GM12878 (cell line): Measurements from ENCODE around the gene BSN. TPM values are rescaled to one million over a fixed set of nuclear protein-coding genes. Genes with fewer than 3 reads are reported as not detected.

ENCODE experiments used
- BACH1 ChIP-seq: fragments of 450-650 bp; IDR thresholded peaks from 2 replicates; pipeline ENCODE4 v1.6.1; 2017; ENCODE audit warnings: mild to moderate bottlenecking, borderline replicate concordance
- BMI1 ChIP-seq: fragments of 450-650 bp; IDR thresholded peaks from 2 replicates; pipeline ENCODE4 v1.6.1; 2016; ENCODE audit warnings: mild to moderate bottlenecking, moderate library complexity, borderline replicate concordance
- MEF2B ChIP-seq: fragments of 450-650 bp; IDR thresholded peaks from 2 replicates; pipeline ENCODE4 v1.6.1; 2018; ENCODE audit warnings: mild to moderate bottlenecking, moderate library complexity; ENCODE audit not compliant: partially characterized antibody, poor library complexity, severe bottlenecking
- SPI1 ChIP-seq: IDR thresholded peaks from 2 replicates; pipeline ENCODE4 v1.6.1; 2011; ENCODE audit warnings: low read depth, mild to moderate bottlenecking, low read length, moderate library complexity, borderline replicate concordance; ENCODE audit not compliant: insufficient read depth
- SUZ12 ChIP-seq: fragments of 200-600 bp; sonication (generic); IDR thresholded peaks from one replicate; pipeline ENCODE4 v1.6.1; 2018; ENCODE audit warnings: antibody characterized with exemption, mild to moderate bottlenecking; ENCODE audit not compliant: unreplicated experiment
- polyA plus RNA-seq, 11 experiments: library from polyadenylated mRNA; depleted of rRNA in 4 of 11; unstranded in 6 of 11; stranded (reverse) in 5 of 11; fragments of >200 nt; fragmentation: Nextera tagmentation in 4 of 11; fragmentation: Illumina TruSeq in 1 of 11; extraction: Ambion mirVana in 4 of 11; extraction: Trizol in 1 of 11; gene quantifications; 1 replicate in 1 of 11; 2 replicates in 10 of 11; pipeline versions ENCODE4 v1.2.1 to v1.2.3, GENCODE V29; 2011 to 2016; ENCODE audit warnings: inconsistent platforms in 2 of 11, missing spikeins in 2 of 11, low read depth in 1 of 11
- total RNA-seq, 4 experiments: library from RNA; depleted of rRNA in 3 of 4; stranded (reverse); fragments of >200 nt in 3 of 4; fragmentation: Illumina TruSeq in 1 of 4; extraction: Trizol in 1 of 4; gene quantifications; 2 replicates each; pipeline versions ENCODE4 v1.2.1 to v1.2.3, GENCODE V29; 2013 to 2021
- TF ChIP-seq, protein P1 (sequence below): IDR thresholded peaks from 2 replicates; pipeline ENCODE4 v1.6.1; 2012; ENCODE audit warnings: low read depth, low read length, improper control_type of control experiment
- TF ChIP-seq, protein P2 (sequence below): fragments of 450-650 bp; IDR thresholded peaks from 2 replicates; pipeline ENCODE4 v1.6.1; 2018; ENCODE audit warnings: mild to moderate bottlenecking, low read depth, moderate library complexity; ENCODE audit not compliant: partially characterized antibody
- TF ChIP-seq, protein P3 (sequence below): fragments of 450-650 bp; IDR thresholded peaks from 2 replicates; pipeline ENCODE4 v1.6.1; 2017; ENCODE audit warnings: mild to moderate bottlenecking, moderate library complexity
- TF ChIP-seq, protein P4 (sequence below): IDR thresholded peaks from 2 replicates; pipeline ENCODE4 v1.6.1; 2012; ENCODE audit warnings: low read depth, low read length, improper control_type of control experiment
- TF ChIP-seq, protein P5 (sequence below): fragments of 450-650 bp; conservative IDR thresholded peaks from 2 replicates; pipeline ENCODE4 v1.6.1; 2017; ENCODE audit warnings: mild to moderate bottlenecking, moderate library complexity
- TF ChIP-seq, protein P6 (sequence below): fragments of 450-650 bp; IDR thresholded peaks from 2 replicates; pipeline ENCODE4 v1.6.1; 2016; ENCODE audit warnings: mild to moderate bottlenecking, moderate library complexity, borderline replicate concordance

Gene BSN
- total and polyA plus RNA-seq, 10 of the 15 experiments (the other 5 are each of a cell fraction or from before 2014, with no cell fraction given), result under 0.01 to 0.19 (median 0.05) TPM; not detected in 1

DNA sequence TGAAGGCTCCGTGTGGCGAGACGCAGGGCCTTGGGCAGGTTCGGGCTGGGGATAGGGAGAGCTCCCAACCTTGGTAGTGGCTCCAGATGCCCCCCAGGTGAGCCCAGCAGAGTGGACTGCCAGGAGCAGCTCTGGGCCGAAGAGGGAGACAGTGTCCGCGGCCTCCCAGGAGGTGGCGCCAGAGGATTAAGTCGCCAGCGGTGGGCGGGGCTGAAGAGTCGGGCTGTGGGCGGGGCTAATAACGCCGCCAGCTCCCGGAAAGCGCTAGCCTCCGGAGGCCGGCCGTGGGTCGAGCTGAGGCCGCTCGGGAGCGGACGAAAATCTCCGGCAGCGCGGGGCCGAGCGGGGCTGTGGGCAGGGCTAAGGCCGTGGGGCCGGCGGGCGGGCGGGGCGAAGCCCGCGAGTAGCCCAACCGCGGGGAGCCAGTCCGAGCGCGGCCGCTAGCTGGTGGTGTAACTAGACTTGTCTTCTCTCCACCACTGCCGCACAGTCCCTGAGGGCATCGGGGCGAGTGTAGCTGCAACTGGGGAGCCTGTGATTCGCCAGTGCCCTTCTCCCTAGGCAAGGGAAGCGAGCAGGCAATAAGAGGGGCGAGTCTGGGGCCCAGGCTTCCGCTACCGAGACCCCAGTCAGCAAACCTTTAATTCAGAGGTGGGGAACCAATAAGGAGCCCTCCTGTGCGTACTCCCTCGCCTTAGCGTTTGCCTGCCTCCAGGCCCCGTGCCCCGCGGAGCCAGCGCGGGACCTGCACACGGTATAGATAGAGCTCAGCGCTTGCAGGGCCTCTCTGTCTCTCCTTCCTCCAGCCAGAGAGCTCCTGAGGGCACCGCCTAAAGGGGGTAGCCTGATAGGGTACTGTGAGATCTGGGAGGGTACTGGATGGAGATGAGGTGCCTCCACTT lies 14.4 kb upstream of the BSN start (continued):
- TF ChIP-seq, protein P1, sequence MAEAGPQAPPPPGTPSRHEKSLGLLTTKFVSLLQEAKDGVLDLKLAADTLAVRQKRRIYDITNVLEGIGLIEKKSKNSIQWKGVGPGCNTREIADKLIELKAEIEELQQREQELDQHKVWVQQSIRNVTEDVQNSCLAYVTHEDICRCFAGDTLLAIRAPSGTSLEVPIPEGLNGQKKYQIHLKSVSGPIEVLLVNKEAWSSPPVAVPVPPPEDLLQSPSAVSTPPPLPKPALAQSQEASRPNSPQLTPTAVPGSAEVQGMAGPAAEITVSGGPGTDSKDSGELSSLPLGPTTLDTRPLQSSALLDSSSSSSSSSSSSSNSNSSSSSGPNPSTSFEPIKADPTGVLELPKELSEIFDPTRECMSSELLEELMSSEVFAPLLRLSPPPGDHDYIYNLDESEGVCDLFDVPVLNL, result no peak
- TF ChIP-seq, protein P2, sequence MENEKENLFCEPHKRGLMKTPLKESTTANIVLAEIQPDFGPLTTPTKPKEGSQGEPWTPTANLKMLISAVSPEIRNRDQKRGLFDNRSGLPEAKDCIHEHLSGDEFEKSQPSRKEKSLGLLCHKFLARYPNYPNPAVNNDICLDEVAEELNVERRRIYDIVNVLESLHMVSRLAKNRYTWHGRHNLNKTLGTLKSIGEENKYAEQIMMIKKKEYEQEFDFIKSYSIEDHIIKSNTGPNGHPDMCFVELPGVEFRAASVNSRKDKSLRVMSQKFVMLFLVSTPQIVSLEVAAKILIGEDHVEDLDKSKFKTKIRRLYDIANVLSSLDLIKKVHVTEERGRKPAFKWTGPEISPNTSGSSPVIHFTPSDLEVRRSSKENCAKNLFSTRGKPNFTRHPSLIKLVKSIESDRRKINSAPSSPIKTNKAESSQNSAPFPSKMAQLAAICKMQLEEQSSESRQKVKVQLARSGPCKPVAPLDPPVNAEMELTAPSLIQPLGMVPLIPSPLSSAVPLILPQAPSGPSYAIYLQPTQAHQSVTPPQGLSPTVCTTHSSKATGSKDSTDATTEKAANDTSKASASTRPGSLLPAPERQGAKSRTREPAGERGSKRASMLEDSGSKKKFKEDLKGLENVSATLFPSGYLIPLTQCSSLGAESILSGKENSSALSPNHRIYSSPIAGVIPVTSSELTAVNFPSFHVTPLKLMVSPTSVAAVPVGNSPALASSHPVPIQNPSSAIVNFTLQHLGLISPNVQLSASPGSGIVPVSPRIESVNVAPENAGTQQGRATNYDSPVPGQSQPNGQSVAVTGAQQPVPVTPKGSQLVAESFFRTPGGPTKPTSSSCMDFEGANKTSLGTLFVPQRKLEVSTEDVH, result no peak
- TF ChIP-seq, protein P3, sequence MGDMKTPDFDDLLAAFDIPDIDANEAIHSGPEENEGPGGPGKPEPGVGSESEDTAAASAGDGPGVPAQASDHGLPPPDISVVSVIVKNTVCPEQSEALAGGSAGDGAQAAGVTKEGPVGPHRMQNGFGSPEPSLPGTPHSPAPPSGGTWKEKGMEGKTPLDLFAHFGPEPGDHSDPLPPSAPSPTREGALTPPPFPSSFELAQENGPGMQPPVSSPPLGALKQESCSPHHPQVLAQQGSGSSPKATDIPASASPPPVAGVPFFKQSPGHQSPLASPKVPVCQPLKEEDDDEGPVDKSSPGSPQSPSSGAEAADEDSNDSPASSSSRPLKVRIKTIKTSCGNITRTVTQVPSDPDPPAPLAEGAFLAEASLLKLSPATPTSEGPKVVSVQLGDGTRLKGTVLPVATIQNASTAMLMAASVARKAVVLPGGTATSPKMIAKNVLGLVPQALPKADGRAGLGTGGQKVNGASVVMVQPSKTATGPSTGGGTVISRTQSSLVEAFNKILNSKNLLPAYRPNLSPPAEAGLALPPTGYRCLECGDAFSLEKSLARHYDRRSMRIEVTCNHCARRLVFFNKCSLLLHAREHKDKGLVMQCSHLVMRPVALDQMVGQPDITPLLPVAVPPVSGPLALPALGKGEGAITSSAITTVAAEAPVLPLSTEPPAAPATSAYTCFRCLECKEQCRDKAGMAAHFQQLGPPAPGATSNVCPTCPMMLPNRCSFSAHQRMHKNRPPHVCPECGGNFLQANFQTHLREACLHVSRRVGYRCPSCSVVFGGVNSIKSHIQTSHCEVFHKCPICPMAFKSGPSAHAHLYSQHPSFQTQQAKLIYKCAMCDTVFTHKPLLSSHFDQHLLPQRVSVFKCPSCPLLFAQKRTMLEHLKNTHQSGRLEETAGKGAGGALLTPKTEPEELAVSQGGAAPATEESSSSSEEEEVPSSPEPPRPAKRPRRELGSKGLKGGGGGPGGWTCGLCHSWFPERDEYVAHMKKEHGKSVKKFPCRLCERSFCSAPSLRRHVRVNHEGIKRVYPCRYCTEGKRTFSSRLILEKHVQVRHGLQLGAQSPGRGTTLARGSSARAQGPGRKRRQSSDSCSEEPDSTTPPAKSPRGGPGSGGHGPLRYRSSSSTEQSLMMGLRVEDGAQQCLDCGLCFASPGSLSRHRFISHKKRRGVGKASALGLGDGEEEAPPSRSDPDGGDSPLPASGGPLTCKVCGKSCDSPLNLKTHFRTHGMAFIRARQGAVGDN, result no peak
- TF ChIP-seq SPI1 (no peak), BMI1 (no peak), SUZ12 (no peak), BACH1 (0 out of 2 replicates have a peak, but pooled peaks have one; percentile 2), MEF2B (no peak)
- TF ChIP-seq, protein P4, sequence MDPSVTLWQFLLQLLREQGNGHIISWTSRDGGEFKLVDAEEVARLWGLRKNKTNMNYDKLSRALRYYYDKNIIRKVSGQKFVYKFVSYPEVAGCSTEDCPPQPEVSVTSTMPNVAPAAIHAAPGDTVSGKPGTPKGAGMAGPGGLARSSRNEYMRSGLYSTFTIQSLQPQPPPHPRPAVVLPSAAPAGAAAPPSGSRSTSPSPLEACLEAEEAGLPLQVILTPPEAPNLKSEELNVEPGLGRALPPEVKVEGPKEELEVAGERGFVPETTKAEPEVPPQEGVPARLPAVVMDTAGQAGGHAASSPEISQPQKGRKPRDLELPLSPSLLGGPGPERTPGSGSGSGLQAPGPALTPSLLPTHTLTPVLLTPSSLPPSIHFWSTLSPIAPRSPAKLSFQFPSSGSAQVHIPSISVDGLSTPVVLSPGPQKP, result no peak
- TF ChIP-seq, protein P5, sequence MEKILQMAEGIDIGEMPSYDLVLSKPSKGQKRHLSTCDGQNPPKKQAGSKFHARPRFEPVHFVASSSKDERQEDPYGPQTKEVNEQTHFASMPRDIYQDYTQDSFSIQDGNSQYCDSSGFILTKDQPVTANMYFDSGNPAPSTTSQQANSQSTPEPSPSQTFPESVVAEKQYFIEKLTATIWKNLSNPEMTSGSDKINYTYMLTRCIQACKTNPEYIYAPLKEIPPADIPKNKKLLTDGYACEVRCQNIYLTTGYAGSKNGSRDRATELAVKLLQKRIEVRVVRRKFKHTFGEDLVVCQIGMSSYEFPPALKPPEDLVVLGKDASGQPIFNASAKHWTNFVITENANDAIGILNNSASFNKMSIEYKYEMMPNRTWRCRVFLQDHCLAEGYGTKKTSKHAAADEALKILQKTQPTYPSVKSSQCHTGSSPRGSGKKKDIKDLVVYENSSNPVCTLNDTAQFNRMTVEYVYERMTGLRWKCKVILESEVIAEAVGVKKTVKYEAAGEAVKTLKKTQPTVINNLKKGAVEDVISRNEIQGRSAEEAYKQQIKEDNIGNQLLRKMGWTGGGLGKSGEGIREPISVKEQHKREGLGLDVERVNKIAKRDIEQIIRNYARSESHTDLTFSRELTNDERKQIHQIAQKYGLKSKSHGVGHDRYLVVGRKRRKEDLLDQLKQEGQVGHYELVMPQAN, result no peak
- TF ChIP-seq, protein P6, sequence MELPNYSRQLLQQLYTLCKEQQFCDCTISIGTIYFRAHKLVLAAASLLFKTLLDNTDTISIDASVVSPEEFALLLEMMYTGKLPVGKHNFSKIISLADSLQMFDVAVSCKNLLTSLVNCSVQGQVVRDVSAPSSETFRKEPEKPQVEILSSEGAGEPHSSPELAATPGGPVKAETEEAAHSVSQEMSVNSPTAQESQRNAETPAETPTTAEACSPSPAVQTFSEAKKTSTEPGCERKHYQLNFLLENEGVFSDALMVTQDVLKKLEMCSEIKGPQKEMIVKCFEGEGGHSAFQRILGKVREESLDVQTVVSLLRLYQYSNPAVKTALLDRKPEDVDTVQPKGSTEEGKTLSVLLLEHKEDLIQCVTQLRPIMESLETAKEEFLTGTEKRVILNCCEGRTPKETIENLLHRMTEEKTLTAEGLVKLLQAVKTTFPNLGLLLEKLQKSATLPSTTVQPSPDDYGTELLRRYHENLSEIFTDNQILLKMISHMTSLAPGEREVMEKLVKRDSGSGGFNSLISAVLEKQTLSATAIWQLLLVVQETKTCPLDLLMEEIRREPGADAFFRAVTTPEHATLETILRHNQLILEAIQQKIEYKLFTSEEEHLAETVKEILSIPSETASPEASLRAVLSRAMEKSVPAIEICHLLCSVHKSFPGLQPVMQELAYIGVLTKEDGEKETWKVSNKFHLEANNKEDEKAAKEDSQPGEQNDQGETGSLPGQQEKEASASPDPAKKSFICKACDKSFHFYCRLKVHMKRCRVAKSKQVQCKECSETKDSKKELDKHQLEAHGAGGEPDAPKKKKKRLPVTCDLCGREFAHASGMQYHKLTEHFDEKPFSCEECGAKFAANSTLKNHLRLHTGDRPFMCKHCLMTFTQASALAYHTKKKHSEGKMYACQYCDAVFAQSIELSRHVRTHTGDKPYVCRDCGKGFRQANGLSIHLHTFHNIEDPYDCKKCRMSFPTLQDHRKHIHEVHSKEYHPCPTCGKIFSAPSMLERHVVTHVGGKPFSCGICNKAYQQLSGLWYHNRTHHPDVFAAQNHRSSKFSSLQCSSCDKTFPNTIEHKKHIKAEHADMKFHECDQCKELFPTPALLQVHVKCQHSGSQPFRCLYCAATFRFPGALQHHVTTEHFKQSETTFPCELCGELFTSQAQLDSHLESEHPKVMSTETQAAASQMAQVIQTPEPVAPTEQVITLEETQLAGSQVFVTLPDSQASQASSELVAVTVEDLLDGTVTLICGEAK, result no peak
